Neural crest cell (in vitro differentiated cells): ENCODE results near the gene SUGP2. TPM values are rescaled to one million over a fixed set of nuclear protein-coding genes. Genes with fewer than 3 reads are reported as not detected.

Source experiments
- DNase-seq: peaks from one replicate; pipeline ENCODE4 v3.0.0; 2021; ENCODE audit warnings: low read depth, mixed read lengths, low spot score
- H3K27ac Mint-ChIP-seq: one replicate; pipeline ENCODE4 v1.8.0; 2021; ENCODE audit warnings: mild to moderate bottlenecking, mixed read lengths; ENCODE audit not compliant: unreplicated experiment
- H3K27me3 Mint-ChIP-seq: 2 replicates; pipeline ENCODE4 v1.8.0; 2021; ENCODE audit warnings: low read depth, mild to moderate bottlenecking, mixed read lengths
- H3K36me3 Mint-ChIP-seq: 2 replicates; pipeline ENCODE4 v1.8.0; 2021; ENCODE audit warnings: low read depth, mild to moderate bottlenecking, mixed read lengths
- H3K4me1 Mint-ChIP-seq: 2 replicates; pipeline ENCODE4 v1.8.0; 2021; ENCODE audit warnings: mixed read lengths
- H3K4me3 Mint-ChIP-seq: one replicate; pipeline ENCODE4 v1.8.0; 2021; ENCODE audit warnings: mild to moderate bottlenecking, mixed read lengths
- H3K9me3 Mint-ChIP-seq: 2 replicates; pipeline ENCODE4 v1.8.0; 2021; ENCODE audit warnings: mixed read lengths
- total RNA-seq: library from RNA; stranded (reverse); gene quantifications from 2 replicates; pipeline ENCODE4 v1.2.1, GENCODE V29; 2021
- TF ChIP-seq, protein P1 (sequence below): fragments of 200-600 bp; sonication (generic); conservative IDR thresholded peaks from 2 replicates; pipeline ENCODE4 v1.5.0; 2021; ENCODE audit warnings: antibody characterized with exemption, mild to moderate bottlenecking

SUGP2 gene
- total RNA-seq, 1 donor from 2014 or later: 160 TPM

DNA sequence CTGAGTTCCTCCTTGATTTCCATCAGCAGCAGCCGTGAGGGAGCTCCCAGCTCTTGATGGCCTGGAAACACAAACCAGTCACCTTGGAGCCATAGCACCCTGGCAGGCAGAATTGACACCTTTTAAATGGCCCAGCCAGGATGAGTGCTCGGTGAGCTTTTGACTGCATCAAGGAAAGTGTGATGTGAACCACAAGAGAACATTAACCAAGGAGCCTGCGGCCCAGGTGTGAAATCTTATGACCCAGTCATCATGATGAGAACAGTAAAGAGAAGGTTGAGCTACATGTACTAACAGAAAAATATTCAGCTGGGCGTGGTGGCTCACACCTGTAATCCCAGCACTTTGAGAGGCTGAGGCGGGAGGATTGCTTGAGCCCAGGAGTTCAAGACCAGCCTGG lies 22.8 kb downstream of the SUGP2 start:
- TF ChIP-seq, protein P1, sequence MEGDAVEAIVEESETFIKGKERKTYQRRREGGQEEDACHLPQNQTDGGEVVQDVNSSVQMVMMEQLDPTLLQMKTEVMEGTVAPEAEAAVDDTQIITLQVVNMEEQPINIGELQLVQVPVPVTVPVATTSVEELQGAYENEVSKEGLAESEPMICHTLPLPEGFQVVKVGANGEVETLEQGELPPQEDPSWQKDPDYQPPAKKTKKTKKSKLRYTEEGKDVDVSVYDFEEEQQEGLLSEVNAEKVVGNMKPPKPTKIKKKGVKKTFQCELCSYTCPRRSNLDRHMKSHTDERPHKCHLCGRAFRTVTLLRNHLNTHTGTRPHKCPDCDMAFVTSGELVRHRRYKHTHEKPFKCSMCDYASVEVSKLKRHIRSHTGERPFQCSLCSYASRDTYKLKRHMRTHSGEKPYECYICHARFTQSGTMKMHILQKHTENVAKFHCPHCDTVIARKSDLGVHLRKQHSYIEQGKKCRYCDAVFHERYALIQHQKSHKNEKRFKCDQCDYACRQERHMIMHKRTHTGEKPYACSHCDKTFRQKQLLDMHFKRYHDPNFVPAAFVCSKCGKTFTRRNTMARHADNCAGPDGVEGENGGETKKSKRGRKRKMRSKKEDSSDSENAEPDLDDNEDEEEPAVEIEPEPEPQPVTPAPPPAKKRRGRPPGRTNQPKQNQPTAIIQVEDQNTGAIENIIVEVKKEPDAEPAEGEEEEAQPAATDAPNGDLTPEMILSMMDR: no peak
- H3K9me3 Mint-ChIP-seq: no peaks in the 10 kb centered on the region
- H3K27me3 Mint-ChIP-seq: no peaks in the 10 kb centered on the region
- no peaks in the 10 kb centered on the region for H3K36me3 Mint-ChIP-seq
- H3K4me3 Mint-ChIP-seq: no peak overlapping the region
- no peaks in the 10 kb centered on the region for H3K4me1 Mint-ChIP-seq
- no peak for DNase-seq
- H3K27ac Mint-ChIP-seq: no peak overlapping the region

DNA sequence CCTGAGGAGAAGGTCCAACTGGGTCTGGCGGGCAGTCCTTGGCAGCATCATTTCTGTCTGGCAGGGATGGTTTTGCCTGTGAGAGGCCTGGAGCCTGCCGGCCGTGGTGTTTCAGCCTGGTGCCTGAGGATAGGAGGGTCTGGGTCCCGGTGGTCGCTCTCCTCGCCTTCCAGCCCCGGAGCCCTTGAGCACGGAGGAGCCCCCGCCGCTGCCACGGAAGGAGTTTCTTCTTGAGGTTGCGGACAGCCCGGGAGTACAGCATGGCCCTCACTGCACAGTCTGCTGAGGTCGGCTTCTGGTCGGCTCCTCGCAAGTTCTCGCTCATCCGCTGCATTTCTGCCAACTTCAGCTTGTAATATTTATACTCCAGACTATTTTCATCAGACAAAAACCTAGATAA lies 23.4 kb downstream of the SUGP2 start:
- Mint-ChIP-seq H3K27ac (no peak overlapping the region), H3K9me3 (no peaks in the 10 kb centered on the region), H3K4me1 (no peaks in the 10 kb centered on the region), H3K4me3 (no peak overlapping the region), H3K27me3 (no peaks in the 10 kb centered on the region), H3K36me3 (no peaks in the 10 kb centered on the region)
- no peak for DNase-seq
- TF ChIP-seq, protein P1: no peak

- TF ChIP-seq, protein P1: no peak
- Mint-ChIP-seq H3K27me3 (no peaks in the 10 kb centered on the region), H3K36me3 (no peaks in the 10 kb centered on the region), H3K9me3 (no peaks in the 10 kb centered on the region), H3K27ac (no peak overlapping the region), H3K4me1 (no peaks in the 10 kb centered on the region), H3K4me3 (no peak overlapping the region)
- no peak for DNase-seq
Measured at GRCh38 chr19:19006213-19006612, 27.1 kb downstream of the SUGP2 start.

- no peak overlapping the region for H3K27ac Mint-ChIP-seq
- no peaks in the 10 kb centered on the region for H3K4me1 Mint-ChIP-seq
- DNase-seq: no peak
- no peaks in the 10 kb centered on the region for H3K27me3 Mint-ChIP-seq
- H3K9me3 Mint-ChIP-seq: no peaks in the 10 kb centered on the region
- TF ChIP-seq, protein P1: no peak
- no peaks in the 10 kb centered on the region for H3K36me3 Mint-ChIP-seq
- H3K4me3 Mint-ChIP-seq: no peak overlapping the region
Measured at GRCh38 chr19:19004144-19004543, 29.2 kb downstream of the SUGP2 start.

DNA sequence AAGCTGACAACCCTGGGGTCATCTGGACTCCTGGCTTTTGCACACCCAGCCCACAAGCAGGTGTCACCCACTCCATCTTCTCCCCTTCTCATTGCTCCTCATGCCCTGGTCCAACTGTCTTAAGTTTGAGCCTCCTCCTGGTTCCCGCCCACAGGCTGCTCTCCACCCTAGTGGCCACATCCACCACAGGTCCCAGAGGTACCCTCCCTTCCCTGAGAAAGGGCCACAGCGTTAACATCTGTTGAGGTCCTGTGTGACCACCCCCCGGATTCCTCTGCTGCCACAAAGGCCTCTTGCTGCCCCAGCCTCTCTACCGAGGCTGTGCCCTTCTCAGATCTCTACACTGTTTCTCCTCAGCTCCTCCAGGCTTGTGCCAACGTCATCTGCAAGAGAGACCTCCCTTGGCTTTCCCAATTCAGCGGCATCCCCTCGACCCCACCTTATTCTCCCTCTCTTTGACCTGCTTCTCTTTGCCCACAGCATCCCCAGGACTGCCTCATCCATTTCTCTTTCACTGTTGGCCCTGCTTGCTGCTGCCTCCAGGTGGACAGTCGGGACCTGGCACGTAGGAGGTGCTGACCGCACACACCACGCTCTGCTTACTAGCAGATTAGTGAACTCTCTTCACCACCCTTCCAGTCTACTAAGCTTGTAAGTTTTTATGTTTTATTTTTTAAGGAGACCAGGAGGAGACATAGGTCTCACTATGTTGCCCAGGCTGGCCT lies 33.3 kb downstream of the SUGP2 start:
- DNase-seq: no peak
- no peaks in the 10 kb centered on the region for H3K36me3 Mint-ChIP-seq
- peak overlapping the region; percentile 51 for H3K27ac Mint-ChIP-seq
- TF ChIP-seq, protein P1: peak; percentile 16
- no peaks in the 10 kb centered on the region for H3K9me3 Mint-ChIP-seq
- no peaks in the 10 kb centered on the region for H3K27me3 Mint-ChIP-seq
- peaks cover 7% of the 10 kb centered on the region for H3K4me1 Mint-ChIP-seq
- no peak overlapping the region for H3K4me3 Mint-ChIP-seq
